Mononuclear cell (primary cell): ENCODE results near the gene TBRG4. TPM values are rescaled to one million over a fixed set of nuclear protein-coding genes. Genes with fewer than 3 reads are reported as not detected.

Experiments used
- H3K27me3 ChIP-seq: 2 replicates; pipeline ENCODE4 v1.6.0; 2011; ENCODE audit warnings: low read length, control low read depth; ENCODE audit not compliant: insufficient read depth
- H3K4me1 ChIP-seq: 2 replicates; pipeline ENCODE4 v1.5.1; 2011; ENCODE audit warnings: mild to moderate bottlenecking, low read length, control low read depth; ENCODE audit not compliant: insufficient read depth
- H3K4me3 ChIP-seq: 2 replicates; pipeline ENCODE4 v1.5.1; 2011; ENCODE audit warnings: mild to moderate bottlenecking, low read length, moderate library complexity
- H3K9me3 ChIP-seq: 2 replicates; pipeline ENCODE4 v1.5.1; 2011; ENCODE audit warnings: low read depth, mild to moderate bottlenecking, control low read depth, low read length
- total RNA-seq: library from RNA; depleted of rRNA; stranded (reverse); fragments of >200 nt; gene quantifications from one replicate; pipeline ENCODE4 v1.2.3, GENCODE V29; 2012

The TBRG4 gene
- total RNA-seq, 1 donor = 51.9 TPM

DNA sequence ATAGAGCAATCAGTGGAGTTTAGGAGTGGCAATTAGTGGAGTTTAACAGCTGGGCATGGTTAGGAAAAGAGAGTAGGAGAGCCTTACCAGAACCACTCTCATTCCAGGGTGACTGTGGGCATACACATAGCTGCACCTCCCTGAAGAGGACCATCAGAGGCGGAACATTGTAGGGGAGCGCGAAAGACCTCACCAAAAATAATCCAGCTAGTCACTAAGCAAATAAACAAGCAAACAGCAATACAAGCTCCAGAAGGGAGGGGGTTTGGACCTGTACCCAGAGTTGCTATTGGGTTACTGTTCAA lies 18.6 kb downstream of the TBRG4 start:
- Histone ChIP-seq H3K4me1 (peaks cover 9% of the 10 kb centered on the region), H3K9me3 (no peaks in the 10 kb centered on the region), H3K4me3 (no peak overlapping the region), H3K27me3 (peaks cover 13% of the 10 kb centered on the region)

DNA sequence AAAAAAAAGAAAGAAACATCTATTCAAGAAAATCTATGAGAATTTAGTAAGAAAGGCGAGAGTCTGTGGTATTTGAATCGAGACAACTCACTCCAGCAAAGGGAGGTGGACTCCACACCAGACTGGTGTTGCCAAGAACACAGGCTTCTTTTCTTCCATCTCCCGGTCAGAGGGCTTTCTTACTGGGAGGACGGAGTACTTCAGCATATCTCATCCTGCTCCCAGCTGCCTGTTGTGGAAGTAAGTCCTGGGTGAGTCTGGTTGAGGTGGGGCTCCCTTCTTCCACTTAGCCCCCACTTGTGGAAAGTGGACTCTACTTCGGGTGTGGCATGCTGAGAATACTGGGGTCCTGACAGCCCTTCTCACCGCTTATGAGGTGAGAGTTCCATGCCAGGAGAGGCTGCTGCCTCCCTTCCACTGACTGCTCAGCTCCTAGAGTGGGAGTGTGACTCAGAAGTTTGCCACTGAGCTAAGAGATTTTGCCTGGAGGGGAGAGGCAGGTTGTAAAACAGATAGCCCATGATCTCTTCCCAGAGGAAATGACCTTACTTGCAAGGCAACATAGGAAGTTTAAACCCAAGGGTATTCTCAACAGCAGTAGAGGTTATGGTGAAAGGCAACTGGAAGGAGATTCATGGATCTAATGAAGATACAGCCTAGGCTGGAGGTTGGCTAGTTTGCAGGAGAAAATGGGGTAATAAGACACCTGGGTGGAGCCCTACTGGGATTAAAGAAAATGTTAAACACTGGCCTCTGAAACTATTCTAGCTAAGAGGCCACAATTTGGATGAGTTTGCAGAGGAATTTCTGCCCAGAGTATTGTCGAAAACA lies 19.2 kb downstream of the TBRG4 start:
- Histone ChIP-seq H3K27me3 (peaks cover 13% of the 10 kb centered on the region), H3K9me3 (no peaks in the 10 kb centered on the region), H3K4me3 (no peak overlapping the region), H3K4me1 (peaks cover 9% of the 10 kb centered on the region)

DNA sequence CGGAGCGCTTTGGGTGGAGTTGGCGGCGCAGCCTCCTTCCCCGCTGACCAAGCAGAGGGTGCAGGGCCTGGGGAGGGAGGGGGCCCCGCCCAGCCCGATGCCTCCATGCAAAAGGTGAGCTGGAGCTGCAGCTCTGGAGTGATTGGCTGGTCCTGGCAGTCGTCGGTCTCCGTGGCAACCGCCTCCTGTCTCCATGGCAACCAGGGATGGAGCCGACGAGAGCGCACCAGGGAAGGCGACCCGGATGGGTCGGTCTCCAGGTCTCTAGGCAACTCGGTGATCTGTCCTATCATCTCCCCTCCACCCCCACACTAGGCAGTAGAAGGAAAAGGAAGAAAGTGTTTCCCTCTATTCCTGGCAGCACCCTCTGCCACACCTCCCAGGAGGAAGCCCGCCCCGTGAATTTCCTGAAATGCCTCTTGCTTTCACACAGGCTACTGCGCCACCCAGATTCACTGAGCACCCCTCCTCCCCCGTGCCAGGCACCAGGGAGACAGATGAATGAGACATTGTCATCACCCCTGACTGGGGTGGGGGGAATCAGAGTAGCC lies 22.1 kb downstream of the TBRG4 start:
- no peaks in the 10 kb centered on the region for H3K9me3 ChIP-seq
- peak overlapping the region; percentile 20 for H3K4me3 ChIP-seq
- peaks cover 13% of the 10 kb centered on the region for H3K27me3 ChIP-seq
- H3K4me1 ChIP-seq = peaks cover 9% of the 10 kb centered on the region

DNA sequence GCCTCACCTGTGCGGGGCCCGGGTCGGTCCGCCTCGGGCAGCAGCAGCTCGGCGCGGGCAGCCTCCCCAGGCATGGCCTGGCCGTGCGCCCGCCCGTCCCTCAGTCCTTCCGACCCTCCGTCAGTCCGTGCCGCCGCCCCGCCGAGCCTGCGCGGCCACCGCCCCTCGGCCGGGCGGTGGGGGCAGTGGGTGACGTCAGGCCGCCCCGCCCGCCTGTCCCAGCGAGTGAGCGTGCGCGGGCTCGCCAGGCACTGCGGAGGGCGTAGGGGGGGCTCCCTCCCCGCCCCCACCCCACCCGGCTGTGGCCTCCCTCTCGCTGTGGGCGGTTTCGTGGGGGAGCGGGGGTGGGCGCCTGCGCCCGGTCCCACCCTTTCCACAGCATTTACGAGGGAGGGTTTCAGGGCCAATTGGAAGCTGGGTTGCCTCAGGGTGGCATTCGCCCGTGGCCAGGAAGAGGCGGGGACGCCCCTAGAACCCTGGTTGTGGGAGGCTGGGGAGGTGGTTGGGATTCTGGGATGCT lies 22.6 kb downstream of the TBRG4 start, which contains the start of gene NACAD:
TSS of gene NACAD (minus strand) at position 149 of the 520 bp plus-strand sequence. CDS start at position 74, 75 bp downstream.
- H3K4me1 ChIP-seq = peaks cover 9% of the 10 kb centered on the region
- H3K9me3 ChIP-seq = no peaks in the 10 kb centered on the region
- H3K27me3 ChIP-seq = peaks cover 13% of the 10 kb centered on the region
- peak within 1 kb of the TSS; percentile 20 for H3K4me3 ChIP-seq

DNA sequence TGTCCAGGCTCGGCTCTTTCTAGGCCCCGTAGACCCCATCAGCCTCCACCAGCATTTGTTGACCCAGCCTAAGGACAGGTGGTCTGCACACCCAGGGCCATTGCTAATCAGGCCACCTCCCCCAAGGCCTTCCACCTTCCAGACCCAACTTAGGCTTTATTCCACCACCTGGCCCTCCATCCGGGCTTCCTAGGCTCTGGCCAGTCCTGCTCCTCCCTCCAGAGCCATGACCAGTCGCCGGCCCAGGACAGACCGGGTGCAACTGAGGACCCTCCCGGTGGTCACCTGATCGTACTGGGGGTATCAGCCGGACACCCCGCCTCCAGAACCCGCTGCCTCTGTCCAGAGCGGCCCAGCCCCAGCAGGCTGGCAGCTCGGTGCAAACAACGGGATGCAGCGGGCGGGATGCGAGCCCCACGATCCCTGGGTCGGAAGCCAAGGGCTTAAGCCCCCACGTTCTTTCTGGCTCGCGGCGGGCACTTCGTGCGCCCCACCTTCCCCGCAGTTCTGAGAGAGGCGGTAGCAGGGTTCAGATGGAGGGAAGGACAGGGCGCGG lies 23.3 kb downstream of the TBRG4 start:
- Histone ChIP-seq H3K4me1 (peaks cover 9% of the 10 kb centered on the region), H3K9me3 (no peaks in the 10 kb centered on the region), H3K27me3 (peaks cover 13% of the 10 kb centered on the region), H3K4me3 (no peak overlapping the region)

DNA sequence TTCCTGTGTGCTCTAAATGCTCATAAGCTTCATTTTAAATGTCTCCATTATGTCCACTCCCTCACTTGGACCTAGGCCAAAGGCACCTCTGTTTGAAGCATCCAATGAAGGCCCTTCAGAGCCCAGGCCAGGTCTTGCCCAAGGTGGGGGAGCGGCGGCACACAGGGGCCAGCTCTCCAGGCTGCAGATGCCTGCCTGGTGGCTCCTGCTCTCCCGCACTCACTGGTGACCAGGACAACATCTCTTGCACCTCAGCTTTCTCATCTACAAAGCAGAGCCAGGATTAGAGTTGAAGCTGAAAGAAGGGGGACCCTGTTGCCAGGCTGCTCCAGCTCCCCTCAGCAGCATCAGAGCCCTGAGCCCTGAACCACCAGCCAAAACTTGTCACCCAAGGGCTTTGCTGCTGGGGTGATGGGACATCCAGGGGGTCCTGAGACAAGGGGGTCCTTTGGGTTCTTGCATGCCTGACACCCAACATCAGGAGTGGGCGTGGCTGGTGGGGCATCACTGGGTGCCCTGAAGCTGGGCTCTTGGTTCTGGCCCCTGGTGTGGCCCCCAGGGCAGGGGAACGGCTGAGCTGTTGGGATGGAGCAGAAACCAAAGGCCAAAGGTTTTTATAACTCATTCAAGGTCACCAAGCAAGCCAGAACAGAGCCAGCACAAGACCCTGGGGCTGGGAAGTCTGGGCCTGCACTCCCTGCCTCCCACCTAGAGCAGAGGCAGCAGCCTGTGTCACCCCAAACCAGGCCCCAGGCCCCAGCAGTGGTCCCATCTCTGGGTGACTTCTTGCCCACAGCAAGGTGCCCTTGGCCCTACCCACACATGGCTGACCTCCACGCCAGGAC lies 24.0 kb downstream of the TBRG4 start:
- Histone ChIP-seq H3K4me1 (peaks cover 9% of the 10 kb centered on the region), H3K27me3 (peaks cover 13% of the 10 kb centered on the region), H3K9me3 (no peaks in the 10 kb centered on the region), H3K4me3 (no peak overlapping the region)

DNA sequence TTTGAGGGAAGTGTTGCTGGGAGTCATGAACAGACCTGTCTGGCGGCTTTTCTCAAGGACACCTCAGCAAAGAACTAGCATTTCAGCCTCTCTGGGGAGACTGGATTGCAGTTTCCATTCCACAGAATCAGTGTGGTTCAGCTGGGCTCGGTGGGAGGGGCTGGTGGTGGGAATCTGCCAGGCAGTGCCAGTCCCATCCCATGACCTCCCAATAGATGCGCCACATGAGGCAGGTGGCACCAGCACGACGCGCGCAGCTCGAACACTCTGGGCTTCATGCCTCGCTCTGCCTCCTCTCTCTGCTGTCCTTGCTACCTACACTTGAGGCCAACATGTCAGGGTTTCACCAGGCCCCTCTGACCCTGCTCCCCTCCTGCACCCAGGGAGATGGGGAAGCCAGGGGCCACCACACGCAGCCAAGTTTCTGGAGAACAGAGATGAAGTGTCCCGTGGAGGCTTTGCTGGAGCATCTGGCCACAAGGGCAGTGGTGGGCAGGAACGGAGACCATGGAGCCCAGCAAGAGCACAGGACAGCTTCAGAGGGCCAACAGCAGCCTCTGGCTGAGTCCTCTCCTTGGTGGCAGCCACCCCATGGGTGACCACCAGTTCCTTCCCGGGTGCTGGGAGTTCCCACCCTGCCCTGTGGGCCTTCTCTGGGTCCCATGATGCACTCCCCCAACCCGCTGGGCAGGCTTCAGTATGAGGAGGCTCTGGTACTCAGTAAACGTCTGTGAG lies 25.0 kb downstream of the TBRG4 start:
- Histone ChIP-seq H3K4me3 (no peak overlapping the region), H3K9me3 (no peaks in the 10 kb centered on the region), H3K27me3 (peaks cover 13% of the 10 kb centered on the region), H3K4me1 (peaks cover 9% of the 10 kb centered on the region)

DNA sequence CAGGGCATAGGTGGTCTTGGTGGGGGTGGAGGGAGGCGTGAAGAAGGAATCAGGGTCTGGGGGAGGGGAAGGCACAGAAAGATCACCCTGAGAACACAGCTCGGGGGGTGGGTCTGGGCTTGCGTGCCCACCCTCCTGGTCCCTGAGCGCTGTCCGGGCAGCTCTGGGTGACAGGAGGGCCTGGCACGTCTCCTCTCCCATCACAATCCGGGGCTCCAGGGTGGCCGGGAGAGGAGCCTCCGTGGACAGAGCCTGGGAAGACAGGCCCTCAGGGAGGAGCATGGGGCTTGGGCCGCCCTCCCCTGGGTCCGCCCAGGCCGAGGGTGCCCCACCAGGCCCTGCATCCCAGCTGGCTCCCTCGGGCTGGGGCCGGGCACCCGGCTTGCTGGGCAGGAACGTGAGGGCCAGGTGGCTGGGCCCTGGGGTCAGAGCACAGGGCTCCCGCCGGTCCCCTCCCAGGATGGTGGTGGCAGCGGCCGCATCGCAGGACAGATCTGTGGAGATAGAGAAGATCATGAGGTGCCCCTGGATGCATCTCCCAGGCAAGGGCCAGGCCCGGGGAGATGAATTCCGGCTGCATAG lies 25.8 kb downstream of the TBRG4 start:
- Histone ChIP-seq H3K4me1 (peaks cover 9% of the 10 kb centered on the region), H3K9me3 (no peaks in the 10 kb centered on the region), H3K4me3 (no peak overlapping the region)

DNA sequence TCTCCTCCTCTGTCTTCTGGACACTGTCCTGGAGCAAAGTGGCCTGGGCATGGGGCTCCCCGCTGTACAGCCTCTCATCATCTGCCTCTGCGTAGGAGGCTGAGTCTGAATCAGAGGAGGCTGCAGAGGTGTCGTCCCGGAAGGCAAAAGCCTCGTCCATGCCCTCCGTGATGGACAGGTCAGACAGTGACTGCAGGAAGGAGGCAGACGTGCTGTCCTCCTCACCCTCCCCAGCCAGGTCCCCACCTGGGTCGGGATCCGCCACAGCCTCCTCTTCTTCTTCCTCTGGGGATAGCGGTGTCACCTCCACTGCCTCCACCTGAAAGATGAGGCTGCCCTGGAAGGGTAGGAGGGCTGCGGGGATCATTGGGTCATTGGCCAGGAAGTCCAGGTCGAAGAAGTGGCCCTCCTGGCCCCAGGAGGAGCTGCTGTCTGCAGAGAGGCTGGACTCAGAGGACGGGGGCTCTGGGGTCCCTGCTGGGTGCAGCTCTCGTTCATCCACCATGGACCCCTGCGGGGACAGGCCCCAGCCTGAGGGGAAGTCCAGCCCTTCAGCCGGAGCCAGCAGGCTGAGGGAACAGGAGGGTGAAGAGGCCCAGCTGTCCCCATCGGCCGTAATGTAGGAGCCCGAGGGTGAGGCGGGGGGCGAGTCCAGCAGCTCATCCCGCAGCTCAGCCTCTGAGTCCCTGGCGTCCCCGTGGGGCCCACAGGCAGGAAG lies 26.4 kb downstream of the TBRG4 start:
- H3K4me3 ChIP-seq = no peak overlapping the region
- no peaks in the 10 kb centered on the region for H3K9me3 ChIP-seq
- H3K27me3 ChIP-seq = peaks cover 13% of the 10 kb centered on the region
- peaks cover 9% of the 10 kb centered on the region for H3K4me1 ChIP-seq

More for the DNA sequence above, 25.8 kb downstream of the TBRG4 start:
- peaks cover 13% of the 10 kb centered on the region for H3K27me3 ChIP-seq

DNA sequence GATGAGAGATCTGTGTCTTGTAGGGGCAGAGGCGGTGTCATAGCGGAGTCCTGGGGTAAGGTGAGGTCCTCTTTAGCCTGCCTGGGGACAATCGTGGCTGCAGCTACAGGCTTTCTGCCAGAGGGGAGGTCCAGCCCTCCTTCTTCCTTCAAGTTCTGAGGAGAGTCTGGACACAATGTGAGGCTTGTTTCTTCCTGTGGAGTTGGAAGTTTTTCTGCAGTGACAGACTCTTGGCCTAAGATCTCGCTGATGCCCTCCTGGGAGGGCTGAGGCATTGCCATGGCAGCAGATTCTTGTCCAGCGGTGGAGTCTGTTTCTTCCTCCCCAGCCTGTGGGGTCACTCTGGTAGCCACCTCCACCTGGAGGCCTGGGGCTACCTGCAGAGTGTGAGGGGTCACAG lies 27.2 kb downstream of the TBRG4 start:
- Histone ChIP-seq H3K4me3 (no peak overlapping the region), H3K9me3 (no peaks in the 10 kb centered on the region), H3K27me3 (peaks cover 7% of the 10 kb centered on the region)

DNA sequence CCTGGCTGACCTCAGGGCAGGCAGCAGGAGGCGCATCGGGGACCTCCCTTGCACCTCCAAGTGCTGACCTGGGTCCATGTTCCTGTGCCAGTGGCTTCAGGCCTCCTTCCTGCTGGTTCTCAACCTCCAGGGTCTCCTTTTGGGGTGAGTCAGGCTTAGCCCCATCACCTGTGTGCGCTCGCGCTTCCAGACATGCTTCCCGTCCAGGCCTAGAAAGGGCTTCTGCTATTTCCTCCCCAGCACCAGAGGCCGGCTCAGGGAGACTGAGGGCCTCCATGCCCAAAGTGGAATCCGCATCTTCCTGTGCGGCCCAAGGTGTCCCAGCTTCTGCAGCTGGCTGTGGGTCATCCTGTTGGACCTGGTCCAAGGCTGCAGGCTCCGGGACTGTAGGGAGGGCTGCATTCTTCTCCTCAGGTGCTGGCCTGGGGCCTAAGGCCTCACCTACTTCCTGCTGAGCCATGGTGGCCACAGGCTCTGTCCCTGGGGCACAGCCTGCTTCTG lies 28.6 kb downstream of the TBRG4 start:
- Histone ChIP-seq H3K9me3 (no peaks in the 10 kb centered on the region), H3K27me3 (no peaks in the 10 kb centered on the region), H3K4me3 (no peak overlapping the region), H3K4me1 (no peaks in the 10 kb centered on the region)

More for the DNA sequence above, 27.2 kb downstream of the TBRG4 start:
- peaks cover 6% of the 10 kb centered on the region for H3K4me1 ChIP-seq

DNA sequence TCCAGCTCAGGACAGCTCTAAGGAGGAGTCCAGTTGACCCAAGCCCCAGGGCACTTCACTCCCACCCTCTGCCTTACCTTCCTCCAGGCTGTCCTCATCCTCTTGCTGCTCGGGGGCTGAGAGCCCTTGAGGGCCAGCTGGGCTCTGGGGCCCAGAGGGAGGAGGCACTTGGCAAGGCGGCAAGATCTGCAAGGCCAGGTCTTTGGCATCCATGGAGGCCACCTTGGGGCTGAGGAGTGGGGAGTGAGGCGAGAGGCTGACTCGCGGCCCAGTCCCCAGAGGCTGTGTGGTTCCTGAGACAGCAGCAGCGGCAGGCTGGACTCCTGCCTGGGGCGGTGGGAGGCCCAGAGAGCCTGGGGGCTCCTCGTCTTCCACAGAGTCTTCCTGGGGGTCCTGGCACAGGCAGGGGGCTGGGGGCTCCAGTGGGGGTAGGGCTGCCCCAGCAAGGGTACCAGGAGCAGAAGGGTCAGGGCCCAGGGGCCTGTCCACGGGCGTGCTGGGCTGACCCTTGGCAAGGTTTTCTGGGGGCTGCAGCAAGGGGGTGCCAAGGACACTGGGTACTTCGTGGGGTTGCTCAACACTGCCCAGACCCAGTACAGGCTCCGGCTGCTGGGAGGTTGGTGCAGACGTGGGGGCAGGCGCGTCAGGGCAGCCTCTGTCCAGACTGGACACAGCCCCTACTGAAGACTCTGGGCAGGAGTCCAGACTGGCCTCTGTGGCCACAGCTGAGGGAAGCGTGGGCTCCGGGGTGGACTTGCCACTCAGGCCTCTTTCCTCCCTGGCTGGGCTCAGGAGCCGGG lies 29.3 kb downstream of the TBRG4 start:
- Histone ChIP-seq H3K9me3 (no peaks in the 10 kb centered on the region), H3K4me1 (no peaks in the 10 kb centered on the region), H3K27me3 (no peaks in the 10 kb centered on the region), H3K4me3 (no peak overlapping the region)

DNA sequence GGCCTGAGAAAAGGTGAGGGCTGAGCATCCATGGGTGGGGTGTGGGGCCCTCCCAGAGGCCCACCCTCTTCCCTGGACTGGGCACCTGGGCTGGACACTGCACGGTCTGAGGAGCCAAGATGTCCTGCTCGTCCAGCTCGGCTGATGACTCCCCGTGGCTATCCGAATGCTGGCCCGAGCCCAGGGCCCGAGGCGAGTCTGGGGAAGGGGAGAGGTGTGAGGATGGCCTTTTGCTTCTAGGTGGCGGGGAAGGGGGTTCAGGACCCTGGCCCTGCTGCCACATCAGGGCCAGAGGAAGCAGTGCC lies 29.9 kb downstream of the TBRG4 start:
- Histone ChIP-seq H3K4me1 (no peaks in the 10 kb centered on the region), H3K4me3 (no peak overlapping the region), H3K27me3 (no peaks in the 10 kb centered on the region), H3K9me3 (no peaks in the 10 kb centered on the region)
